Measurements from ENCODE around the gene RHNO1.

RHNO1 gene

GRCh38 chr12:2919249-2919648 lies 42.2 kb downstream of the RHNO1 start:
- Histone ChIP-seq H3K36me3 (ENCODE audit: control insufficient read depth in 1 of 2, insufficient read depth in 2 of 2, low read length in 2 of 2) (peaks cover 18 to 42% of the 10 kb centered on the region in 2 donors), H3K4me3 (ENCODE audit: low read depth in 1 of 2, low read length in 2 of 2) (no peak overlapping the region)

GRCh38 chr12:2922329-2922728 lies 45.3 kb downstream of the RHNO1 start:
- Histone ChIP-seq H3K4me3 (ENCODE audit: low read depth in 1 of 2, low read length in 2 of 2) (no peak overlapping the region), H3K4me1 (ENCODE audit: control insufficient read depth in 1 of 2, insufficient read depth in 2 of 2, low read length in 2 of 2) (no peaks in the 10 kb centered on the region), H3K9me3 (ENCODE audit: control insufficient read depth in 1 of 2, low read length in 2 of 2) (no peaks in the 10 kb centered on the region), H3K36me3 (ENCODE audit: control insufficient read depth in 1 of 2, insufficient read depth in 2 of 2, low read length in 2 of 2) (peaks cover 18 to 40% of the 10 kb centered on the region in 2 donors), H3K27ac (ENCODE audit: low read length) (no peak overlapping the region), H3K27me3 (ENCODE audit: low read depth, low read length) (no peaks in the 10 kb centered on the region)

More at GRCh38 chr12:2919249-2919648, 42.2 kb downstream of the RHNO1 start:
- no peaks in the 10 kb centered on the region for H3K27me3 ChIP-seq (ENCODE audit: low read depth, low read length)
- no peak overlapping the region for H3K27ac ChIP-seq (ENCODE audit: low read length)
- H3K4me1 ChIP-seq (ENCODE audit: control insufficient read depth in 1 of 2, insufficient read depth in 2 of 2, low read length in 2 of 2), result no peaks in the 10 kb centered on the region
- H3K9me3 ChIP-seq (ENCODE audit: control insufficient read depth in 1 of 2, low read length in 2 of 2), result no peaks in the 10 kb centered on the region

GRCh38 chr12:2923057-2923456 lies 46.0 kb downstream of the RHNO1 start:
- no peak overlapping the region for H3K27ac ChIP-seq (ENCODE audit: low read length)
- no peaks in the 10 kb centered on the region for H3K4me1 ChIP-seq (ENCODE audit: control insufficient read depth in 1 of 2, insufficient read depth in 2 of 2, low read length in 2 of 2)
- no peaks in the 10 kb centered on the region for H3K9me3 ChIP-seq (ENCODE audit: control insufficient read depth in 1 of 2, low read length in 2 of 2)
- no peak overlapping the region for H3K4me3 ChIP-seq (ENCODE audit: low read depth in 1 of 2, low read length in 2 of 2)
- no peaks in the 10 kb centered on the region for H3K27me3 ChIP-seq (ENCODE audit: low read depth, low read length)
- peaks cover 18 to 45% of the 10 kb centered on the region in 2 donors for H3K36me3 ChIP-seq (ENCODE audit: control insufficient read depth in 1 of 2, insufficient read depth in 2 of 2, low read length in 2 of 2)

DNA sequence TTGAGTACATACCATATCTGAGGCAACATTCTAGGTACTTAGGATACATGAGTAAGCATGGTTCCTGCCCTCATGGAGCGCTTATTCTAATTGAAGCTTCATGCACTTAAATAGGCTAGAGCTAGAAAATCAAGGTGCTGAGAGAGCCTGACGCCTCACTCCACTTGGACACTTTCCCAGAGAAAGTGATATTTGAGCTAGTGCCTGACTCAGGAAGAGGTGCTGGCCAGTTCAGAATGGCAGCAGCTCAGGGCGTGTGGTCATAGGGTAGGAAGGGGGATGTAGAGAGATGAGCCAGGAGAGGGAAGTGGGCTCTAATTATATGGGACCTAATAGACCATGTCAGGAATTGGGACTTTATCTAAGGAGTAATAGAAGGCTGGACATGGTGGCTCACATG lies 47.0 kb downstream of the RHNO1 start:
- no peak overlapping the region for H3K4me3 ChIP-seq (ENCODE audit: low read depth in 1 of 2, low read length in 2 of 2)
- no peaks in the 10 kb centered on the region for H3K4me1 ChIP-seq (ENCODE audit: control insufficient read depth in 1 of 2, insufficient read depth in 2 of 2, low read length in 2 of 2)
- no peaks in the 10 kb centered on the region for H3K27me3 ChIP-seq (ENCODE audit: low read depth, low read length)
- H3K9me3 ChIP-seq (ENCODE audit: control insufficient read depth in 1 of 2, low read length in 2 of 2), result no peaks in the 10 kb centered on the region
- H3K27ac ChIP-seq (ENCODE audit: low read length), result no peak overlapping the region
- peaks cover 18 to 47% of the 10 kb centered on the region in 2 donors for H3K36me3 ChIP-seq (ENCODE audit: control insufficient read depth in 1 of 2, insufficient read depth in 2 of 2, low read length in 2 of 2)

DNA sequence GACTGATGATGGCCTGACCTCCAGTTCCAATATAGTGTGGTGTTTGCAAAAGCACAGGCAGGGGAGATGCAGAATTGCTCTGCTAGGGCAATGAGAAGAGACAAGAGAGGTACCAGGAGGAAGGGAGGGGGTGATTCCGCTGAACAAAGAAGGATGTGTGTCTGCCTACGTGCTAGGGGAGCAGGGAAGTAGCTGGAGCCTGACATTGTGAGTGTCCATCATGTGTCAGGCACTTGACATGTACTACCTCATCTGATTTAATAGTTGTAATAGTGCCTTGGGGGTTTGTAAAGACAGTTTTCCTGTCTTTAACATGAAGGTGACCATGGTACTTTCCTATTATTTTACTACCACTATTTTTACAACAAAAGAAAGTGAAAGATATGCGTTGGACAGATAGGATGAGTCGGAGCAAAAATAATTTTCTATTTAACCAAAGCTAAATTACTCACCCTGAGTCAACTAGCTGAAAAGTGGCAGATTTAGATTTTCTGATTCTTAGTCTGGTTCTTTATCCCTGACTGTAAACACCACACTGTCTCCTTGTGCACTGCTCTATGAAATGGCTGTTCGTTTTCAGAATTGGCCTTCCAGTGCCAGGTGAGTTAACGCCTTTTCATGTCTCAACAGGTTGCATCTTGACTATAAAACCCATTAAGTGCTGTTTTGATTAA lies 48.4 kb downstream of the RHNO1 start:
- peaks cover 18 to 44% of the 10 kb centered on the region in 2 donors for H3K36me3 ChIP-seq (ENCODE audit: control insufficient read depth in 1 of 2, insufficient read depth in 2 of 2, low read length in 2 of 2)
- H3K27me3 ChIP-seq (ENCODE audit: low read depth, low read length), result no peaks in the 10 kb centered on the region
- no peak overlapping the region for H3K27ac ChIP-seq (ENCODE audit: low read length)
- H3K9me3 ChIP-seq (ENCODE audit: control insufficient read depth in 1 of 2, low read length in 2 of 2), result no peaks in the 10 kb centered on the region
- H3K4me1 ChIP-seq (ENCODE audit: control insufficient read depth in 1 of 2, insufficient read depth in 2 of 2, low read length in 2 of 2), result no peaks in the 10 kb centered on the region
- no peak overlapping the region for H3K4me3 ChIP-seq (ENCODE audit: low read depth in 1 of 2, low read length in 2 of 2)

GRCh38 chr12:2930865-2931264 lies 53.8 kb downstream of the RHNO1 start:
- Histone ChIP-seq H3K27me3 (ENCODE audit: low read depth, low read length) (no peaks in the 10 kb centered on the region), H3K4me1 (ENCODE audit: control insufficient read depth in 1 of 2, insufficient read depth in 2 of 2, low read length in 2 of 2) (no peaks in the 10 kb centered on the region), H3K9me3 (ENCODE audit: control insufficient read depth in 1 of 2, low read length in 2 of 2) (no peaks in the 10 kb centered on the region), H3K27ac (ENCODE audit: low read length) (no peak overlapping the region), H3K4me3 (ENCODE audit: low read depth in 1 of 2, low read length in 2 of 2) (no peak overlapping the region), H3K36me3 (ENCODE audit: control insufficient read depth in 1 of 2, insufficient read depth in 2 of 2, low read length in 2 of 2) (peaks cover 19 to 49% of the 10 kb centered on the region in 2 donors)

DNA sequence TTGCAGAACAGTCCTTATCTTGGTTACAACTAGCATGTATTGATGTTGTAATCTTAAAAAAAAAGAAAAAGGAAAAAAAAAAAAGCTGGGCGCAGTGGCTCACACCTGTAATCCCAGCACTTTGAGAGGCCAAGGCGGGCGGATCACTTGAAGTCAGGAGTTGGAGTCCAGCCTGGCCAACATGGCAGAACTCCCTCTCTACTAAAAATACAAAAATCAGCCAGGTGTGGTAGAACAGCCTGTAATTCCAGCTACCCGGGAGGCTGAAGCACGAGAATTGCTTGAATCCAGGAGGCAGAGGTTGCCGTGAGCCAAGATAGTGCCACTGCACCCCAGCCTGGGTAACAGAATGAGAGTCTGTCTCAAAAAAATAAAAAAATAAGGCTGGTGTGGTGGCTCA lies 56.6 kb downstream of the RHNO1 start:
- Histone ChIP-seq H3K4me1 (ENCODE audit: control insufficient read depth in 1 of 2, insufficient read depth in 2 of 2, low read length in 2 of 2) (no peaks in the 10 kb centered on the region), H3K36me3 (ENCODE audit: control insufficient read depth in 1 of 2, insufficient read depth in 2 of 2, low read length in 2 of 2) (peaks cover 26 to 53% of the 10 kb centered on the region in 2 donors), H3K9me3 (ENCODE audit: control insufficient read depth in 1 of 2, low read length in 2 of 2) (no peaks in the 10 kb centered on the region), H3K4me3 (ENCODE audit: low read depth in 1 of 2, low read length in 2 of 2) (no peak overlapping the region), H3K27me3 (ENCODE audit: low read depth, low read length) (no peaks in the 10 kb centered on the region), H3K27ac (ENCODE audit: low read length) (no peak overlapping the region)

GRCh38 chr12:2934371-2934770 lies 57.3 kb downstream of the RHNO1 start:
- H3K4me1 ChIP-seq (ENCODE audit: control insufficient read depth in 1 of 2, insufficient read depth in 2 of 2, low read length in 2 of 2), result no peaks in the 10 kb centered on the region
- no peaks in the 10 kb centered on the region for H3K27me3 ChIP-seq (ENCODE audit: low read depth, low read length)
- H3K27ac ChIP-seq (ENCODE audit: low read length), result no peak overlapping the region
- no peak overlapping the region for H3K4me3 ChIP-seq (ENCODE audit: low read depth in 1 of 2, low read length in 2 of 2)
- H3K36me3 ChIP-seq (ENCODE audit: control insufficient read depth in 1 of 2, insufficient read depth in 2 of 2, low read length in 2 of 2), result peaks cover 26 to 61% of the 10 kb centered on the region in 2 donors
- no peaks in the 10 kb centered on the region for H3K9me3 ChIP-seq (ENCODE audit: control insufficient read depth in 1 of 2, low read length in 2 of 2)

GRCh38 chr12:2936301-2936700 lies 59.3 kb downstream of the RHNO1 start:
- H3K9me3 ChIP-seq (ENCODE audit: control insufficient read depth in 1 of 2, low read length in 2 of 2), result no peaks in the 10 kb centered on the region
- no peaks in the 10 kb centered on the region for H3K4me1 ChIP-seq (ENCODE audit: control insufficient read depth in 1 of 2, insufficient read depth in 2 of 2, low read length in 2 of 2)
- H3K36me3 ChIP-seq (ENCODE audit: control insufficient read depth in 1 of 2, insufficient read depth in 2 of 2, low read length in 2 of 2), result peaks cover 33 to 74% of the 10 kb centered on the region in 2 donors
- no peak overlapping the region for H3K27ac ChIP-seq (ENCODE audit: low read length)
- no peaks in the 10 kb centered on the region for H3K27me3 ChIP-seq (ENCODE audit: low read depth, low read length)
- no peak overlapping the region for H3K4me3 ChIP-seq (ENCODE audit: low read depth in 1 of 2, low read length in 2 of 2)

- peaks cover 28 to 69% of the 10 kb centered on the region in 2 donors for H3K36me3 ChIP-seq (ENCODE audit: control insufficient read depth in 1 of 2, insufficient read depth in 2 of 2, low read length in 2 of 2)
- H3K27me3 ChIP-seq (ENCODE audit: low read depth, low read length), result no peaks in the 10 kb centered on the region
- H3K9me3 ChIP-seq (ENCODE audit: control insufficient read depth in 1 of 2, low read length in 2 of 2), result no peaks in the 10 kb centered on the region
- no peak overlapping the region for H3K4me3 ChIP-seq (ENCODE audit: low read depth in 1 of 2, low read length in 2 of 2)
- H3K4me1 ChIP-seq (ENCODE audit: control insufficient read depth in 1 of 2, insufficient read depth in 2 of 2, low read length in 2 of 2), result no peaks in the 10 kb centered on the region
- no peak overlapping the region for H3K27ac ChIP-seq (ENCODE audit: low read length)
These were observed 60.5 kb downstream of the RHNO1 start for GRCh38 chr12:2937500-2937899.

Data from muscle layer of duodenum (tissue), 2 donors.